ENCODE measurements around the gene CHCHD10. TPM values are rescaled to one million over a fixed set of nuclear protein-coding genes. Genes with fewer than 3 reads are reported as not detected.

Gene CHCHD10
- total and polyA plus RNA-seq, 2 of the 8 experiments (the other 6 are each of a cell fraction or from before 2014, with no cell fraction given), result 58.3 to 94.5 TPM

DNA sequence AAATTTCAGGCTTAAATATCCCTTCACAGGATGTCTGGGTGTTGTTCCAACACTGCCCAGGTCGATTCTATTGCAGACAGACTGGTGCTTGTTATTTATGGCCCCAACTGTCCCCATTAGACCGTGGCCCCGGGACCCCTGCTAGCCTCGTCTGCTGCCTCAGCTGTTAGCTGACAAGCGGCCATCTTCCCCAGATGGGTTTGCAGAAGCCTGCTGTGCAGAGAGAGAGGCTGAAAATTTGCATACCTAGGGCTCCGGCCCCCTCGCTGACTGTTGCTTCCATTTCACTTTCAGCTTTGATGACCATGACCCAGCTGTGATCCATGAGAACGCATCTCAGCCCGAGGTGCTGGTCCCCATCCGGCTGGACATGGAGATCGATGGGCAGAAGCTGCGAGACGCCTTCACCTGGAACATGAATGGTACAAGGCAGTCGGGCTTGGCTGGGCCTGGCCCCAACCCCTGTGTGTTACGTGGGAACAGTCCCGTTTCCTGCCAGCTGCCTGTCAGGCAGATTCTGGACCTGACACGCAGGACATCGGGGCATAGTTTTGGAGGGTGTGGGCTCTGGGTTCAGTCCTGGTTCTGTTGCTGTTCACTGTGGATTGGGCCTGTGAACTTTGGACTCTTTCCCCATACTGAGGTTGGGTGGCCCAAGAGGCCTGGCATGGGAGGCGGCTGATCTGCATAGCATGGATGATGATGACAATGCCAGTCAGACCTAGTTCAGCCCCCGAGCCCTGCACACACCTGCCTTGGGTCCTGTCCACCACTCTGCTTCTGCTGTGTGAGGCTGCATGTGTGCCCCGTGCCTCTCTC lies 35.4 kb upstream of the CHCHD10 start:
- H3K4me1 ChIP-seq (replicated peaks in 1 of 4; ENCODE audit: control insufficient read depth in 3 of 4, insufficient read depth in 4 of 4, low read length in 3 of 4), result no peaks in the 10 kb centered on the region
- TF ChIP-seq RAD21 (IDR thresholded peaks at IDR 0.05 in 1 of 2, conservative IDR thresholded peaks at IDR 0.05 in 1 of 2; ENCODE audit: low read depth in 2 of 2, low read length in 2 of 2) (no peak), KDM5A (IDR thresholded peaks at IDR 0.05; ENCODE audit: low read length) (no peak), MAFK (IDR thresholded peaks at IDR 0.05; ENCODE audit: low read depth, low read length) (no peak), CTBP2 (IDR thresholded peaks at IDR 0.05; ENCODE audit: borderline replicate concordance, insufficient read depth, insufficient read length, low read length) (no peak), SAP30 (IDR thresholded peaks at IDR 0.05; ENCODE audit: insufficient read depth, insufficient replicate concordance, low read length) (no peak), JUN (IDR thresholded peaks at IDR 0.05; ENCODE audit: low read depth, low read length) (no peak)
- H3K14ac ChIP-seq (ENCODE audit: insufficient read length), result no peak overlapping the region
- no peak overlapping the region for H3K4me2 ChIP-seq (ENCODE audit: insufficient read depth in 1 of 2, low read depth in 2 of 2, low read length in 2 of 2)
- H2BK5ac ChIP-seq (ENCODE audit: low read depth, low read length), result no peak overlapping the region
- no peak overlapping the region for H4K91ac ChIP-seq (replicated peaks; ENCODE audit: insufficient read length, low read length)
- ChIA-PET CTCF (ENCODE audit: partially characterized antibody) (interaction anchor here (1.3 to 1.6 kb wide), 3 partner anchors 12 to 34 kb away, joined by 4 to 5 read pairs (median 4); no protein-coding TSS in a partner anchor), POLR2A (ENCODE audit: partially characterized antibody) (interaction anchor here (1.0 to 1.7 kb wide), 3 partner anchors 9 to 11 kb away, joined by 3 to 8 read pairs (median 4); no protein-coding TSS in a partner anchor)
- no peak overlapping the region for H3K18ac ChIP-seq (ENCODE audit: extremely low read depth, low read length)
- H4K20me1 ChIP-seq (replicated peaks in 1 of 2; ENCODE audit: control insufficient read depth in 1 of 2, insufficient read depth in 2 of 2, low read length in 2 of 2), result peaks cover 0 to 19% of the 10 kb centered on the region in 2 experiments
- FAIRE-seq (no peak), DNase-seq (ENCODE audit: low read depth in 1 of 2, low spot score in 2 of 2) (no peak)
- no peak overlapping the region for H2AFZ ChIP-seq (ENCODE audit: low read length)
- peaks cover 19 to 64% (median 48%) of the 10 kb centered on the region in 4 experiments; a peak in 6 of 8 replicates for H3K36me3 ChIP-seq (ENCODE audit: control insufficient read depth in 2 of 4, insufficient read depth in 4 of 4, low read length in 3 of 4)
- WGBS, 2 experiments (ENCODE audit: extremely low coverage in 1 of 2, insufficient coverage in 1 of 2, insufficient read length in 1 of 2, insufficient replicate concordance in 2 of 2, low coverage in 1 of 2, low lambda C conversion rate in 2 of 2, missing lambda C conversion rate in 1 of 2), result 85% methylated on average over 21 of the region's 21 CpGs; no CpG with 5 or more reads in 1 of the 2 experiments
- H2BK20ac ChIP-seq (ENCODE audit: low read length), result no peak overlapping the region
- H3K4me3 ChIP-seq (ENCODE audit: extremely low read depth in 1 of 4, insufficient read depth in 2 of 4, low read depth in 3 of 4, low read length in 4 of 4), result no peak overlapping the region
- no peaks in the 10 kb centered on the region for H3K9me3 ChIP-seq (ENCODE audit: insufficient read depth in 2 of 2, low read depth in 1 of 2, low read length in 1 of 2)
- H3K23ac ChIP-seq (ENCODE audit: insufficient read length), result no peak overlapping the region
- H3K4ac ChIP-seq (replicated peaks; ENCODE audit: insufficient read length, low read depth, low read length), result no peak overlapping the region
- no peaks in the 10 kb centered on the region for H3K23me2 ChIP-seq (ENCODE audit: low read depth, low read length)
- no peak overlapping the region for H2AK5ac ChIP-seq (ENCODE audit: low read depth, low read length)
- no peak overlapping the region for H3K56ac ChIP-seq (replicated peaks; ENCODE audit: insufficient read length, low read depth, low read length)
- no peak overlapping the region for H4K5ac ChIP-seq (ENCODE audit: insufficient read length, low read depth, low read length)
- H3K79me1 ChIP-seq (ENCODE audit: low read depth, low read length), result no peaks in the 10 kb centered on the region; the same call in 1 of the 2 replicates
- H4K8ac ChIP-seq (ENCODE audit: extremely low read depth, insufficient read depth, low read length), result no peak overlapping the region
- H3K27me3 ChIP-seq (replicated peaks in 1 of 4; ENCODE audit: control insufficient read depth in 3 of 4, extremely low read depth in 1 of 4, insufficient read depth in 3 of 4, low read length in 3 of 4), result no peaks in the 10 kb centered on the region
- H3K27ac ChIP-seq (ENCODE audit: low read depth, low read length), result no peak overlapping the region
- no peak overlapping the region for H2BK120ac ChIP-seq (replicated peaks; ENCODE audit: low read depth, low read length)
- H2BK15ac ChIP-seq (ENCODE audit: low read length), result no peak overlapping the region
- no peak overlapping the region for H2BK12ac ChIP-seq (ENCODE audit: low read depth, low read length)
- no peaks in the 10 kb centered on the region for H3K79me2 ChIP-seq (ENCODE audit: control insufficient read depth in 1 of 2, insufficient read depth in 2 of 2, low read length in 2 of 2)
- no peak overlapping the region for H3K9ac ChIP-seq (replicated peaks in 1 of 4; ENCODE audit: extremely low read depth in 1 of 4, low read depth in 3 of 4, low read length in 3 of 4)
